GM12878 (cell line): Measurements from ENCODE around the gene HOTAIR.

Experiments
- CEBPB ChIP-seq, 2 experiments: fragments of 150-350 bp in 1 of 2; IDR thresholded peaks; 2 replicates each; pipeline ENCODE4 v1.6.1; 2012 to 2014; ENCODE audit warnings: low read depth in 2 of 2, low read length in 2 of 2, borderline replicate concordance in 1 of 2, inconsistent platforms in 1 of 2
- EZH2 ChIP-seq: IDR thresholded peaks from 2 replicates; pipeline ENCODE4 v1.6.1; 2012; ENCODE audit warnings: low read depth, mild to moderate bottlenecking, control low read depth, inconsistent platforms, low read length, borderline replicate concordance; ENCODE audit not compliant: control insufficient read depth
- MAX ChIP-seq: IDR thresholded peaks from 2 replicates; pipeline ENCODE4 v1.6.1; 2012; ENCODE audit warnings: low read depth, low read length, improper control_type of control experiment
- MYC ChIP-seq: IDR thresholded peaks from 2 replicates; pipeline ENCODE4 v1.6.1; 2011; ENCODE audit warnings: mild to moderate bottlenecking, low read length, moderate library complexity, inconsistent platforms; ENCODE audit not compliant: insufficient read depth, insufficient replicate concordance, insufficient read length, severe bottlenecking
- POLR2AphosphoS5 ChIP-seq: IDR thresholded peaks from 2 replicates; pipeline ENCODE4 v1.6.1; 2011; ENCODE audit warnings: mild to moderate bottlenecking, low read length, inconsistent platforms
- POU2F2 ChIP-seq: IDR thresholded peaks from 3 replicates; pipeline ENCODE4 v1.6.1; 2011; ENCODE audit warnings: low read depth, mild to moderate bottlenecking, low read length, borderline replicate concordance
- SIN3A ChIP-seq: IDR thresholded peaks from 2 replicates; pipeline ENCODE4 v1.6.1; 2012; ENCODE audit warnings: low read depth, low read length, improper control_type of control experiment
- SPI1 ChIP-seq: IDR thresholded peaks from 2 replicates; pipeline ENCODE4 v1.6.1; 2011; ENCODE audit warnings: low read depth, mild to moderate bottlenecking, low read length, moderate library complexity, borderline replicate concordance; ENCODE audit not compliant: insufficient read depth
- STAT1 ChIP-seq: fragments of 450-650 bp; conservative IDR thresholded peaks from 2 replicates; pipeline ENCODE4 v1.6.1; 2014; ENCODE audit warnings: antibody characterized with exemption, mild to moderate bottlenecking
- ZBTB11 ChIP-seq: fragments of 450-650 bp; formaldehyde crosslinking; IDR thresholded peaks from 2 replicates; pipeline ENCODE4 v1.5.0; 2022; ENCODE audit warnings: mild to moderate bottlenecking, missing genetic modification characterization
- ZBTB40 ChIP-seq: fragments of 450-650 bp; IDR thresholded peaks from 2 replicates; pipeline ENCODE4 v1.6.1; 2016; ENCODE audit warnings: mild to moderate bottlenecking, moderate library complexity, borderline replicate concordance
- TF ChIP-seq, protein P1 (sequence below), 3 experiments: IDR thresholded peaks in 2 of 3; conservative IDR thresholded peaks in 1 of 3; 2 replicates each; pipeline ENCODE4 v1.5.1; 2011; ENCODE audit warnings: low read depth in 3 of 3, low read length in 3 of 3, mild to moderate bottlenecking in 3 of 3, control low read depth in 2 of 3, moderate library complexity in 2 of 3, inconsistent platforms in 1 of 3, mixed read lengths in 1 of 3; ENCODE audit not compliant: control insufficient read depth in 2 of 3, insufficient read depth in 1 of 3; ENCODE audit errors: extremely low read depth in 1 of 3

- TF ChIP-seq, protein P1, sequence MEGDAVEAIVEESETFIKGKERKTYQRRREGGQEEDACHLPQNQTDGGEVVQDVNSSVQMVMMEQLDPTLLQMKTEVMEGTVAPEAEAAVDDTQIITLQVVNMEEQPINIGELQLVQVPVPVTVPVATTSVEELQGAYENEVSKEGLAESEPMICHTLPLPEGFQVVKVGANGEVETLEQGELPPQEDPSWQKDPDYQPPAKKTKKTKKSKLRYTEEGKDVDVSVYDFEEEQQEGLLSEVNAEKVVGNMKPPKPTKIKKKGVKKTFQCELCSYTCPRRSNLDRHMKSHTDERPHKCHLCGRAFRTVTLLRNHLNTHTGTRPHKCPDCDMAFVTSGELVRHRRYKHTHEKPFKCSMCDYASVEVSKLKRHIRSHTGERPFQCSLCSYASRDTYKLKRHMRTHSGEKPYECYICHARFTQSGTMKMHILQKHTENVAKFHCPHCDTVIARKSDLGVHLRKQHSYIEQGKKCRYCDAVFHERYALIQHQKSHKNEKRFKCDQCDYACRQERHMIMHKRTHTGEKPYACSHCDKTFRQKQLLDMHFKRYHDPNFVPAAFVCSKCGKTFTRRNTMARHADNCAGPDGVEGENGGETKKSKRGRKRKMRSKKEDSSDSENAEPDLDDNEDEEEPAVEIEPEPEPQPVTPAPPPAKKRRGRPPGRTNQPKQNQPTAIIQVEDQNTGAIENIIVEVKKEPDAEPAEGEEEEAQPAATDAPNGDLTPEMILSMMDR (IDR thresholded peaks at IDR 0.05 in 2 of 3, conservative IDR thresholded peaks at IDR 0.05 in 1 of 3; ENCODE audit: control insufficient read depth in 2 of 3, extremely low read depth in 1 of 3, insufficient read depth in 1 of 3, low read depth in 3 of 3, low read length in 3 of 3): no peak
- TF ChIP-seq POLR2AphosphoS5 (no peak), CEBPB (IDR thresholded peaks at IDR 0.05; ENCODE audit: borderline replicate concordance in 1 of 2, low read depth in 2 of 2, low read length in 2 of 2) (no peak), MYC (no peak), STAT1 (no peak), MAX (no peak), POU2F2 (no peak), EZH2 (no peak), ZBTB11 (no peak), ZBTB40 (no peak), SPI1 (no peak), SIN3A (no peak)
Observed at GRCh38 chr12:53924521-53925405, 50.0 kb downstream of the HOTAIR start.
